HEK293 (cell line): Measurements from ENCODE around the gene JMJD6.

Source experiments
- CTCF ChIA-PET: fragments of 350-600 bp; formaldehyde crosslinking; extraction: SDS; loops from one replicate; lab custom pipeline; 2021; ENCODE audit warnings: antibody characterized with exemption; lab: Yijun Ruan, JAX
- POLR2A ChIA-PET: fragments of 300-600 bp; formaldehyde crosslinking; extraction: SDS; loops from one replicate; lab custom pipeline; 2020; ENCODE audit warnings: antibody characterized with exemption, inconsistent platforms; lab: Yijun Ruan, JAX
- H3K27ac ChIP-seq: fragments of 200-500 bp; sonication (Bioruptor generic); 2 replicates; pipeline ENCODE4 v1.5.1; 2014; ENCODE audit warnings: low read depth, low read length, control low read depth, inconsistent platforms; ENCODE audit errors: extremely low read depth
- H3K36me3 ChIP-seq, 2 experiments: fragments of 200-500 bp in 1 of 2; sonication (Bioruptor generic) in 1 of 2; 1 replicate in 1 of 2; 2 replicates in 1 of 2; pipeline ENCODE4 v1.5.1; 2014 to 2017; ENCODE audit warnings: inconsistent platforms in 2 of 2, low read length in 2 of 2; ENCODE audit not compliant: control insufficient read depth in 2 of 2, insufficient read depth in 1 of 2
- H3K4me1 ChIP-seq: fragments of 200-500 bp; sonication (Bioruptor generic); 2 replicates; pipeline ENCODE4 v1.5.1; 2014; ENCODE audit warnings: mild to moderate bottlenecking, low read length, inconsistent platforms; ENCODE audit not compliant: control insufficient read depth, insufficient read depth
- H3K4me3 ChIP-seq: 2 replicates; pipeline ENCODE4 v1.5.1; 2011; ENCODE audit warnings: low read depth, mild to moderate bottlenecking, control low read depth, low read length, moderate library complexity
- H3K9me3 ChIP-seq: fragments of 200-500 bp; sonication (Bioruptor generic); 2 replicates; pipeline ENCODE4 v1.5.1; 2014; ENCODE audit warnings: low read depth, low read length, inconsistent platforms; ENCODE audit not compliant: control insufficient read depth, insufficient read depth
- BCL11B ChIP-seq: fragments of 450-650 bp; formaldehyde crosslinking; IDR thresholded peaks from 2 replicates; pipeline ENCODE4 v1.5.1; 2016; ENCODE audit warnings: low read depth, missing biosample characterization, missing genetic modification characterization
- KLF10 ChIP-seq: fragments of 450-650 bp; IDR thresholded peaks from 2 replicates; pipeline ENCODE4 v1.5.1; 2018; ENCODE audit warnings: missing biosample characterization, mild to moderate bottlenecking, missing genetic modification characterization
- SP2 ChIP-seq: fragments of 450-650 bp; formaldehyde crosslinking; IDR thresholded peaks from 2 replicates; pipeline ENCODE4 v1.5.1; 2016; ENCODE audit warnings: missing biosample characterization, missing genetic modification characterization
- SP7 ChIP-seq: fragments of 450-650 bp; formaldehyde crosslinking; IDR thresholded peaks from 2 replicates; pipeline ENCODE4 v1.5.1; 2016; ENCODE audit warnings: missing biosample characterization, missing genetic modification characterization
- ZFHX2 ChIP-seq: fragments of 450-650 bp; formaldehyde crosslinking; conservative IDR thresholded peaks from 2 replicates; pipeline ENCODE4 v1.5.1; 2016; ENCODE audit warnings: missing biosample characterization, missing genetic modification characterization
- ZIC2 ChIP-seq: fragments of 450-650 bp; formaldehyde crosslinking; IDR thresholded peaks from 2 replicates; pipeline ENCODE4 v1.5.1; 2016; ENCODE audit warnings: missing biosample characterization, missing genetic modification characterization
- ZNF174 ChIP-seq: fragments of 450-650 bp; formaldehyde crosslinking; IDR thresholded peaks from 2 replicates; pipeline ENCODE4 v1.5.0; 2017; ENCODE audit warnings: missing biosample characterization, mild to moderate bottlenecking, missing genetic modification characterization
- ZNF214 ChIP-seq: fragments of 450-650 bp; formaldehyde crosslinking; IDR thresholded peaks from 2 replicates; pipeline ENCODE4 v1.5.1; 2017; ENCODE audit warnings: missing biosample characterization, mild to moderate bottlenecking, missing genetic modification characterization, borderline replicate concordance
- ZNF335 ChIP-seq: fragments of 450-650 bp; formaldehyde crosslinking; conservative IDR thresholded peaks from 2 replicates; pipeline ENCODE4 v1.5.1; 2016; ENCODE audit warnings: missing biosample characterization, missing genetic modification characterization
- ZNF341 ChIP-seq: fragments of 450-650 bp; formaldehyde crosslinking; IDR thresholded peaks from 2 replicates; pipeline ENCODE4; 2016; ENCODE audit warnings: low read depth, missing biosample characterization, missing genetic modification characterization
- ZNF423 ChIP-seq: fragments of 450-650 bp; formaldehyde crosslinking; IDR thresholded peaks from 2 replicates; pipeline ENCODE4 v1.5.1; 2016; ENCODE audit warnings: missing biosample characterization, missing genetic modification characterization
- ZNF501 ChIP-seq: fragments of 450-650 bp; formaldehyde crosslinking; IDR thresholded peaks from 2 replicates; pipeline ENCODE4 v1.5.1; 2016; ENCODE audit warnings: missing biosample characterization, missing genetic modification characterization
- ZNF558 ChIP-seq: fragments of 450-650 bp; formaldehyde crosslinking; IDR thresholded peaks from 2 replicates; pipeline ENCODE4 v1.5.1; 2016; ENCODE audit warnings: missing biosample characterization, missing genetic modification characterization
- ZNF561 ChIP-seq: fragments of 450-650 bp; IDR thresholded peaks from 2 replicates; pipeline ENCODE4 v1.5.1; 2018; ENCODE audit warnings: missing biosample characterization, missing genetic modification characterization, borderline replicate concordance
- ZNF596 ChIP-seq: fragments of 450-650 bp; IDR thresholded peaks from 2 replicates; pipeline ENCODE4 v1.5.0; 2018; ENCODE audit warnings: missing biosample characterization, mild to moderate bottlenecking, missing genetic modification characterization, moderate library complexity
- ZNF600 ChIP-seq: fragments of 450-650 bp; formaldehyde crosslinking; IDR thresholded peaks from 2 replicates; pipeline ENCODE4 v1.5.1; 2016; ENCODE audit warnings: missing biosample characterization, missing genetic modification characterization
- ZNF660 ChIP-seq: fragments of 450-650 bp; IDR thresholded peaks from 2 replicates; pipeline ENCODE4 v1.5.1; 2018; ENCODE audit warnings: missing biosample characterization, mild to moderate bottlenecking, missing genetic modification characterization
- ZNF664 ChIP-seq: fragments of 450-650 bp; formaldehyde crosslinking; IDR thresholded peaks from 2 replicates; pipeline ENCODE4 v1.5.1; 2016; ENCODE audit warnings: missing biosample characterization, missing genetic modification characterization
- ZNF670 ChIP-seq: fragments of 450-650 bp; formaldehyde crosslinking; IDR thresholded peaks from 2 replicates; pipeline ENCODE4 v1.5.1; 2016; ENCODE audit warnings: missing biosample characterization, missing genetic modification characterization, low read depth
- ZNF747 ChIP-seq: fragments of 450-650 bp; formaldehyde crosslinking; IDR thresholded peaks from 2 replicates; pipeline ENCODE4 v1.5.1; 2016; ENCODE audit warnings: missing biosample characterization, missing genetic modification characterization
- ZNF843 ChIP-seq: fragments of 450-650 bp; formaldehyde crosslinking; IDR thresholded peaks from 2 replicates; pipeline ENCODE4 v1.5.1; 2016; ENCODE audit warnings: missing biosample characterization, missing genetic modification characterization
- ZSCAN16 ChIP-seq: fragments of 450-650 bp; formaldehyde crosslinking; IDR thresholded peaks from 2 replicates; pipeline ENCODE4 v1.5.1; 2016; ENCODE audit warnings: missing biosample characterization, missing genetic modification characterization
- TF ChIP-seq, protein P1 (sequence below): fragments of 450-650 bp; formaldehyde crosslinking; IDR thresholded peaks from 2 replicates; pipeline ENCODE4 v1.5.1; 2016; ENCODE audit warnings: missing biosample characterization, missing genetic modification characterization
- TF ChIP-seq, protein P2 (sequence below): fragments of 450-650 bp; formaldehyde crosslinking; IDR thresholded peaks from 2 replicates; pipeline ENCODE4 v1.5.1; 2016; ENCODE audit warnings: missing biosample characterization, missing genetic modification characterization, low read depth

The JMJD6 gene

DNA sequence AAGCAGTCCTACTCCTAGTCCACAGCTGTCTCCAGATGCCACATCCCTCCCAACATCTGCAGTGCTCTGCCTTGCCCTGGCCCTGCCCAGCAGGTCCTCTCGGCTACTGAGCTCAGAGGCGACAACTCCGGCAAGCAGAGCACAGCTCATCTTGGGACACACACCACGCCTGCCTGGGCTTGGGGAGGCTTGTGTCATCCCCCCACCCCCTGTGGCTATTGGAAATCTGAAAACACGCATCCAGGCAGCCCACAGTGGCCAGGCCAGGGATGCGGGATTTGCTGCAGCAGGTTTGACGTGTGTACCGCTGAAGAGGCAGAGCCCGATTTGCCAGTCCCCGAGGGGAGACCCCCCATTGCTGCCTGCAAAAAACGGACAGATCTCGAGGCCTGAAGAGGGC is 41.0 kb downstream of the JMJD6 start:
- peaks cover 0 to 53% of the 10 kb centered on the region in 2 experiments; a peak in 2 of 3 replicates for H3K36me3 ChIP-seq
- no peak overlapping the region for H3K4me3 ChIP-seq
- CTCF ChIA-PET: interaction anchor here (0.6 to 14.2 kb wide), 6 partner anchors 13 to 315 kb away, joined by 3 to 175 read pairs (median 6); partner anchors contain the start of gene MXRA7
- H3K4me1 ChIP-seq: peaks cover 11% of the 10 kb centered on the region
- H3K9me3 ChIP-seq: no peaks in the 10 kb centered on the region
- POLR2A ChIA-PET: interaction anchor here (0.7 to 1.7 kb wide), 4 partner anchors 14 to 181 kb away, joined by 3 to 7 read pairs (median 3); no protein-coding TSS in a partner anchor
- H3K27ac ChIP-seq: no peak overlapping the region
- no peak for TF ChIP-seq ZNF664 (tag by site-specific recombination)
- TF ChIP-seq ZNF600 (tag by site-specific recombination): 0 out of 2 replicates have a peak, but pooled peaks have one; percentile 25
- peak; percentile 28 for TF ChIP-seq ZIC2 (tag by site-specific recombination)

DNA sequence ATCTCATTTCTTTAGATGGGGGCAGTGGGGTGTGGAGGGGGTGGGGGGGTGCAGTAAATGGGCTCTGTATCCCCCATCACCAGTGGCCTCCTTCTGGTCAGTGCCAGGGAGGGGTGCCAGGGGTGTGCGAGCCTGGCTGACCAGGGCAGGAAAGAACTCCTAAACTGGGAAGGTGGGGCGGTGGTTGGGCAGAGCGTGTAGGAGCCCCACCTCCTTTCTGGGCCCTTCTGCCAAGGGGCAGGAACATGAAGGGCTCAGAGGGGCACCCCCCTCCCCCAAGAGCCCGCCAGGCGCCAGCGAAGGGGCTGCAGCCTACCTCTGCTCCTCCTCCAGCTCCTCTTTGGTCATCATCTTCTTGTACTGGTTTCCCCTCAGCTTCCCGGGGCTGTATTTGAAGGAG is 41.6 kb downstream of the JMJD6 start:
- H3K27ac ChIP-seq: no peak overlapping the region
- peaks cover 11% of the 10 kb centered on the region for H3K4me1 ChIP-seq
- TF ChIP-seq BCL11B (tag by site-specific recombination) (no peak), ZNF558 (tag by site-specific recombination) (no peak), ZNF214 (tag by site-specific recombination) (no peak), ZNF335 (tag by site-specific recombination) (no peak), ZNF747 (tag by site-specific recombination) (no peak), ZNF174 (no peak), ZNF596 (no peak), SP7 (tag by site-specific recombination) (no peak), ZNF660 (tag by site-specific recombination) (no peak), ZSCAN16 (tag by site-specific recombination) (no peak), ZNF561 (no peak), ZFHX2 (no peak), SP2 (tag by site-specific recombination) (no peak)
- TF ChIP-seq, protein P1, sequence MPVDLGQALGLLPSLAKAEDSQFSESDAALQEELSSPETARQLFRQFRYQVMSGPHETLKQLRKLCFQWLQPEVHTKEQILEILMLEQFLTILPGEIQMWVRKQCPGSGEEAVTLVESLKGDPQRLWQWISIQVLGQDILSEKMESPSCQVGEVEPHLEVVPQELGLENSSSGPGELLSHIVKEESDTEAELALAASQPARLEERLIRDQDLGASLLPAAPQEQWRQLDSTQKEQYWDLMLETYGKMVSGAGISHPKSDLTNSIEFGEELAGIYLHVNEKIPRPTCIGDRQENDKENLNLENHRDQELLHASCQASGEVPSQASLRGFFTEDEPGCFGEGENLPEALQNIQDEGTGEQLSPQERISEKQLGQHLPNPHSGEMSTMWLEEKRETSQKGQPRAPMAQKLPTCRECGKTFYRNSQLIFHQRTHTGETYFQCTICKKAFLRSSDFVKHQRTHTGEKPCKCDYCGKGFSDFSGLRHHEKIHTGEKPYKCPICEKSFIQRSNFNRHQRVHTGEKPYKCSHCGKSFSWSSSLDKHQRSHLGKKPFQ: no peak
- TF ChIP-seq, all 188 proteins: peak for 0
- POLR2A ChIA-PET: interaction anchor here (0.7 to 1.7 kb wide), 6 partner anchors 13 to 181 kb away, joined by 3 to 7 read pairs (median 3); no protein-coding TSS in a partner anchor
- CTCF ChIA-PET: interaction anchor here (0.6 to 14.2 kb wide), 5 partner anchors 13 to 316 kb away, joined by 3 to 175 read pairs (median 7); partner anchors contain the start of gene MXRA7
- H3K36me3 ChIP-seq: peaks cover 0 to 55% of the 10 kb centered on the region in 2 experiments; a peak in 2 of 3 replicates
- H3K9me3 ChIP-seq: no peaks in the 10 kb centered on the region
- H3K4me3 ChIP-seq: no peak overlapping the region

DNA sequence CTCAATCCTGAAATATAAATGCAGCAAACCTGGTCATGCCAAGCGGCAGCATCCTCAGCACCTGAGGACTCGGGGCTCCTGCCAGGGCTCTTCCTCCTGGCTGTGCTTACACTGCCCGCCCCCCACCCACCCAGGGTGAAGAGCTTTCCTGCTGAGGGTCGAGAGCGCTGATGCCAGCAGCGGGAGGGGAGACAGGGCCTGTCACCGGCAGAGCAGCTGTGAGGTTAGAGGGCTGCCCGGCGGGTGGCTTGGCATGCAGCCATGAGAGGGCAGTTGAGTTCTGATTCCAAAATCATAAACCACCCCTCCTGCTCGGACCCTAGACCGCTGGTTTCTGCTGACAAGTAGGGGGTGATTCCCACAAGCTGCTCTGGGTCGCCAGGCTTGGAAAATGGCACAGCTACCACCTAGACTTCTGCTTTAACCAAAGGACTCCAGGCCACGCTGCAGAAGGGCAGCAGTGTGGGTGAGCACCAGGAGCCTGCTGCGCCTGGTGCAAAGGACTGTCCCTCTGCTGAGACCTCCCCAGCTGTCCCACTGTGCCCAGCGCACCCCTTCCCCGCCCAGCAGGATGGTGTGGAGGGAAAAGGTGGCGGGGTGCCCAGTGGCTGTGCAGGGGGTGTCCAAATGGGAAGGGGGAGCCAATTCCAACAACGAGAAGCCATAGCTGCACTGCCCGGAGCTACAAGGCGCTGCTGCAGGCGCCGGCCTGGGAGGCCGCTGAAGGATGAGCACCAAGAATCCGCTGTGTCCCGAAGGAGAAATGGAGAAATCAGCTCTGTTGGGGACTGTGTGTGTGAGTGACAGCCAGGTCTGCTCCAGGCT is 42.3 kb downstream of the JMJD6 start:
- Histone ChIP-seq H3K36me3 (peaks cover 0 to 55% of the 10 kb centered on the region in 2 experiments; a peak in 1 of 3 replicates), H3K27ac (no peak overlapping the region), H3K9me3 (no peaks in the 10 kb centered on the region), H3K4me1 (peaks cover 8% of the 10 kb centered on the region), H3K4me3 (no peak overlapping the region)
- ChIA-PET POLR2A (interaction anchor here (0.6 to 1.1 kb wide), 5 partner anchors 13 to 551 kb away, joined by 3 to 7 read pairs (median 3); no protein-coding TSS in a partner anchor), CTCF (interaction anchor here (0.6 to 14.2 kb wide), 8 partner anchors 14 to 231 kb away, joined by 3 to 175 read pairs (median 5); partner anchors contain the start of gene MXRA7)
- TF ChIP-seq ZNF501 (tag by site-specific recombination): no peak
- TF ChIP-seq ZNF670: no peak
- no peak for TF ChIP-seq ZNF843
- no peak for TF ChIP-seq KLF10 (tag by site-specific recombination)
- peak; percentile 88 for TF ChIP-seq ZNF341 (tag by site-specific recombination)
- TF ChIP-seq ZIC2 (tag by site-specific recombination): peak; percentile 96
- TF ChIP-seq, protein P2, sequence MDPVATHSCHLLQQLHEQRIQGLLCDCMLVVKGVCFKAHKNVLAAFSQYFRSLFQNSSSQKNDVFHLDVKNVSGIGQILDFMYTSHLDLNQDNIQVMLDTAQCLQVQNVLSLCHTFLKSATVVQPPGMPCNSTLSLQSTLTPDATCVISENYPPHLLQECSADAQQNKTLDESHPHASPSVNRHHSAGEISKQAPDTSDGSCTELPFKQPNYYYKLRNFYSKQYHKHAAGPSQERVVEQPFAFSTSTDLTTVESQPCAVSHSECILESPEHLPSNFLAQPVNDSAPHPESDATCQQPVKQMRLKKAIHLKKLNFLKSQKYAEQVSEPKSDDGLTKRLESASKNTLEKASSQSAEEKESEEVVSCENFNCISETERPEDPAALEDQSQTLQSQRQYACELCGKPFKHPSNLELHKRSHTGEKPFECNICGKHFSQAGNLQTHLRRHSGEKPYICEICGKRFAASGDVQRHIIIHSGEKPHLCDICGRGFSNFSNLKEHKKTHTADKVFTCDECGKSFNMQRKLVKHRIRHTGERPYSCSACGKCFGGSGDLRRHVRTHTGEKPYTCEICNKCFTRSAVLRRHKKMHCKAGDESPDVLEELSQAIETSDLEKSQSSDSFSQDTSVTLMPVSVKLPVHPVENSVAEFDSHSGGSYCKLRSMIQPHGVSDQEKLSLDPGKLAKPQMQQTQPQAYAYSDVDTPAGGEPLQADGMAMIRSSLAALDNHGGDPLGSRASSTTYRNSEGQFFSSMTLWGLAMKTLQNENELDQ (tag by site-specific recombination): no peak
- peak; percentile 46; the same call in 1 of the 2 replicates for TF ChIP-seq ZNF423
